OCI-LY3 (cell line): ENCODE results near the gene MBOAT7.

ENCODE experiments used
- H2AFZ ChIP-seq: fragments of 200-600, 300-600 bp; shearing (Covaris generic); 2 replicates; pipeline ENCODE4 v1.6.0; 2014; ENCODE audit warnings: antibody characterized with exemption, low read depth, low read length
- H3K27ac ChIP-seq: fragments of 200-600, 300-600 bp; sonication (generic); 2 replicates; pipeline ENCODE4 v1.5.1; 2014; ENCODE audit warnings: mild to moderate bottlenecking, low read length, moderate library complexity, mixed read lengths
- H3K27me3 ChIP-seq: fragments of 200-600, 300-600 bp; sonication (generic); 2 replicates; pipeline ENCODE4 v1.6.1; 2014; ENCODE audit warnings: low read depth, low read length, mixed read lengths
- H3K36me3 ChIP-seq: fragments of 200-600, 300-600 bp; sonication (generic); replicated peaks from 2 replicates; pipeline ENCODE3; 2014; ENCODE audit warnings: low read depth, low read length, mixed read lengths
- H3K4me1 ChIP-seq: fragments of 300-600, 200-600 bp; sonication (generic); 2 replicates; pipeline ENCODE4 v1.6.1; 2014; ENCODE audit warnings: low read length, mixed read lengths
- H3K4me2 ChIP-seq: fragments of 200-600, 300-600 bp; sonication (generic); 2 replicates; pipeline ENCODE4 v1.6.1; 2014; ENCODE audit warnings: low read length, mixed read lengths
- H3K4me3 ChIP-seq: fragments of 300-600, 200-600 bp; sonication (generic); 2 replicates; pipeline ENCODE4 v1.5.1; 2014; ENCODE audit warnings: antibody characterized with exemption, mild to moderate bottlenecking, low read length, moderate library complexity
- H3K79me2 ChIP-seq: fragments of 300-600, 200-600 bp; shearing (Covaris generic); 2 replicates; pipeline ENCODE4 v1.6.1; 2014; ENCODE audit warnings: mild to moderate bottlenecking, low read length, mixed read lengths
- H3K9ac ChIP-seq: fragments of 300-600, 200-600 bp; shearing (Covaris generic); 2 replicates; pipeline ENCODE4 v1.6.0; 2014; ENCODE audit warnings: mild to moderate bottlenecking, low read length, moderate library complexity
- H3K9me3 ChIP-seq: fragments of 200-600, 300-600 bp; shearing (Covaris generic); 2 replicates; pipeline ENCODE4 v1.6.1; 2014; ENCODE audit warnings: low read length, mixed read lengths; ENCODE audit not compliant: insufficient read depth
- H4K20me1 ChIP-seq: fragments of 200-600, 300-600 bp; sonication (generic); 2 replicates; pipeline ENCODE4 v1.6.1; 2016; ENCODE audit warnings: low read length, mixed read lengths; ENCODE audit not compliant: insufficient read depth
- CTCF ChIP-seq: fragments of 200-600, 300-600 bp; sonication (generic); IDR thresholded peaks from 2 replicates; pipeline ENCODE4 v1.5.1; 2014; ENCODE audit warnings: antibody characterized with exemption, low read length, low read depth
- EZH2phosphoT487 ChIP-seq: fragments of 200-600 bp; shearing (Covaris generic); IDR thresholded peaks from 2 replicates; pipeline ENCODE4 v1.6.1; 2018; ENCODE audit warnings: antibody characterized with exemption, mixed run types, low read depth

MBOAT7 gene

GRCh38 chr19:54189735-54190502, 539 bp upstream of the MBOAT7 start:
- Histone ChIP-seq H3K79me2 (peaks cover 25% of the 10 kb centered on the region), H3K27me3 (no peaks in the 10 kb centered on the region), H3K4me1 (peaks cover 16% of the 10 kb centered on the region), H3K4me2 (peak overlapping the region; percentile 66), H4K20me1 (no peaks in the 10 kb centered on the region), H3K4me3 (peak overlapping the region; percentile 83), H3K36me3 (peaks cover 22% of the 10 kb centered on the region), H3K9me3 (no peaks in the 10 kb centered on the region), H3K27ac (peak overlapping the region; percentile 89), H3K9ac (peak overlapping the region; percentile 93), H2AFZ (peak overlapping the region; percentile 76)
- no peak for TF ChIP-seq CTCF

- peaks cover 25% of the 10 kb centered on the region for H3K79me2 ChIP-seq
- H3K27ac ChIP-seq, result peak overlapping the region; percentile 89
- H3K9ac ChIP-seq, result peak overlapping the region; percentile 87
- H3K27me3 ChIP-seq, result no peaks in the 10 kb centered on the region
- H3K4me3 ChIP-seq, result peak overlapping the region; percentile 83
- H3K4me2 ChIP-seq, result peak overlapping the region; percentile 99
- peaks cover 16% of the 10 kb centered on the region for H3K4me1 ChIP-seq
- TF ChIP-seq CTCF, result no peak
- TF ChIP-seq EZH2phosphoT487, result no peak
- peaks cover 14% of the 10 kb centered on the region for H3K36me3 ChIP-seq
- H4K20me1 ChIP-seq, result no peaks in the 10 kb centered on the region
- no peak overlapping the region for H2AFZ ChIP-seq
- no peaks in the 10 kb centered on the region for H3K9me3 ChIP-seq
Observed at GRCh38 chr19:54188215-54188871, 1.0 kb downstream of the MBOAT7 start.

GRCh38 chr19:54186934-54187381, 2.4 kb downstream of the MBOAT7 start:
- no peaks in the 10 kb centered on the region for H3K9me3 ChIP-seq
- H3K27me3 ChIP-seq, result no peaks in the 10 kb centered on the region
- no peak for TF ChIP-seq CTCF
- no peak for TF ChIP-seq EZH2phosphoT487
- no peaks in the 10 kb centered on the region for H4K20me1 ChIP-seq
- peaks cover 18% of the 10 kb centered on the region for H3K79me2 ChIP-seq
- peaks cover 8% of the 10 kb centered on the region for H3K36me3 ChIP-seq
- no peak overlapping the region for H3K4me2 ChIP-seq
- no peak overlapping the region for H3K4me3 ChIP-seq
- H2AFZ ChIP-seq, result no peak overlapping the region
- H3K4me1 ChIP-seq, result peaks cover 10% of the 10 kb centered on the region
- no peak overlapping the region for H3K9ac ChIP-seq
- no peak overlapping the region for H3K27ac ChIP-seq

- H3K4me3 ChIP-seq, result no peak overlapping the region
Observed at GRCh38 chr19:54186351-54186750, 3.0 kb downstream of the MBOAT7 start.

More at GRCh38 chr19:54186351-54186750, 3.0 kb downstream of the MBOAT7 start:
- H3K36me3 ChIP-seq, result peaks cover 8% of the 10 kb centered on the region
- H3K9ac ChIP-seq, result no peak overlapping the region
- H3K4me1 ChIP-seq, result peaks cover 8% of the 10 kb centered on the region
- H4K20me1 ChIP-seq, result no peaks in the 10 kb centered on the region
- no peak overlapping the region for H3K27ac ChIP-seq
- H3K79me2 ChIP-seq, result peaks cover 12% of the 10 kb centered on the region
- TF ChIP-seq EZH2phosphoT487 (no peak), CTCF (no peak)
- no peak overlapping the region for H2AFZ ChIP-seq
- H3K27me3 ChIP-seq, result no peaks in the 10 kb centered on the region
- H3K9me3 ChIP-seq, result no peaks in the 10 kb centered on the region
- H3K4me2 ChIP-seq, result no peak overlapping the region
